ENCODE data around the gene PLXNA4. TPM values are rescaled to one million over a fixed set of nuclear protein-coding genes. Genes with fewer than 3 reads are reported as not detected.
A peak's percentile ranks its signal among the peaks of the same experiment; 100 is the strongest.

Gene PLXNA4
- total RNA-seq, 1 donor from 2014 or later = 0.38 TPM

- ATAC-seq = no peak
These were observed 286.2 kb downstream of the PLXNA4 start for GRCh38 chr7:132290021-132290420.

GRCh38 chr7:132286836-132287235 lies 289.4 kb downstream of the PLXNA4 start:
- DNase-seq (ENCODE audit: low spot score) (no peak), ATAC-seq (no peak)

More at GRCh38 chr7:132290021-132290420, 286.2 kb downstream of the PLXNA4 start:
- no peak for DNase-seq (ENCODE audit: low spot score)

- no peak for DNase-seq (ENCODE audit: low spot score)
- ATAC-seq = no peak
These were observed 295.9 kb downstream of the PLXNA4 start for GRCh38 chr7:132280335-132280734.

GRCh38 chr7:132279718-132280117 lies 296.6 kb downstream of the PLXNA4 start:
- DNase-seq (ENCODE audit: low spot score) = no peak
- no peak for ATAC-seq

GRCh38 chr7:132276976-132277725 lies 299.1 kb downstream of the PLXNA4 start:
- ATAC-seq = no peak
- no peak for DNase-seq (ENCODE audit: low spot score)

GRCh38 chr7:132276234-132276630 lies 300.0 kb downstream of the PLXNA4 start:
- no peak for DNase-seq (ENCODE audit: low spot score)

GRCh38 chr7:132275416-132276233 lies 300.6 kb downstream of the PLXNA4 start:
- DNase-seq (ENCODE audit: low spot score) = no peak
- no peak for ATAC-seq

More at GRCh38 chr7:132276234-132276630, 300.0 kb downstream of the PLXNA4 start:
- no peak for ATAC-seq

GRCh38 chr7:132272763-132273371 lies 303.4 kb downstream of the PLXNA4 start:
- no peak for ATAC-seq
- no peak for DNase-seq (ENCODE audit: low spot score)

- DNase-seq (ENCODE audit: low spot score) (no peak), ATAC-seq (no peak)
These were observed 305.8 kb downstream of the PLXNA4 start for GRCh38 chr7:132270517-132270916.

GRCh38 chr7:132269718-132270117 lies 306.6 kb downstream of the PLXNA4 start:
- ATAC-seq = no peak
- DNase-seq (ENCODE audit: low spot score) = no peak

- DNase-seq (ENCODE audit: low spot score) (no peak), ATAC-seq (no peak)
These were observed 313.1 kb downstream of the PLXNA4 start for GRCh38 chr7:132263151-132263550.

- no peak for ATAC-seq
- no peak for DNase-seq (ENCODE audit: low spot score)
These were observed 314.2 kb downstream of the PLXNA4 start for GRCh38 chr7:132262160-132262470.

- no peak for ATAC-seq
- DNase-seq (ENCODE audit: low spot score) = no peak
These were observed 314.7 kb downstream of the PLXNA4 start for GRCh38 chr7:132261327-132262159.

GRCh38 chr7:132258231-132258630 lies 318.0 kb downstream of the PLXNA4 start:
- no peak for DNase-seq (ENCODE audit: low spot score)
- ATAC-seq = no peak

- ATAC-seq (no peak), DNase-seq (ENCODE audit: low spot score) (no peak)
These were observed 319.0 kb downstream of the PLXNA4 start for GRCh38 chr7:132257253-132257652.

GRCh38 chr7:132256721-132257212 lies 319.5 kb downstream of the PLXNA4 start:
- ATAC-seq (no peak), DNase-seq (ENCODE audit: low spot score) (no peak)

GRCh38 chr7:132255898-132256297 lies 320.4 kb downstream of the PLXNA4 start:
- peak; percentile 71 for ATAC-seq
- DNase-seq (ENCODE audit: low spot score) = peak; percentile 52

- ATAC-seq = no peak
- no peak for DNase-seq (ENCODE audit: low spot score)
These were observed 321.0 kb downstream of the PLXNA4 start for GRCh38 chr7:132255115-132255797.

GRCh38 chr7:132254455-132254854 lies 321.8 kb downstream of the PLXNA4 start:
- DNase-seq (ENCODE audit: low spot score) (no peak), ATAC-seq (no peak)

GRCh38 chr7:132252793-132253100 lies 323.5 kb downstream of the PLXNA4 start:
- ATAC-seq (no peak), DNase-seq (ENCODE audit: low spot score) (no peak)
